Nephron progenitor cell (in vitro differentiated cells): ENCODE data around the gene SEC61A1.

ENCODE experiments used
- DNase-seq: peaks from one replicate; pipeline ENCODE4 v3.0.0; 2021
- H3K27ac Mint-ChIP-seq: 2 replicates; pipeline ENCODE4 v1.8.0; 2021; ENCODE audit warnings: mild to moderate bottlenecking, moderate library complexity, mixed read lengths
- H3K27me3 Mint-ChIP-seq: 2 replicates; pipeline ENCODE4 v1.8.0; 2021; ENCODE audit warnings: mild to moderate bottlenecking, low read depth, mixed read lengths; ENCODE audit not compliant: poor library complexity
- H3K36me3 Mint-ChIP-seq: 2 replicates; pipeline ENCODE4 v1.8.0; 2021; ENCODE audit warnings: low read depth, mixed read lengths
- H3K4me1 Mint-ChIP-seq: 2 replicates; pipeline ENCODE4 v1.8.0; 2021; ENCODE audit warnings: mixed read lengths
- H3K4me3 Mint-ChIP-seq: 2 replicates; pipeline ENCODE4 v1.8.0; 2021; ENCODE audit warnings: mild to moderate bottlenecking, moderate library complexity, mixed read lengths
- H3K9me3 Mint-ChIP-seq: 2 replicates; pipeline ENCODE4 v1.8.0; 2021; ENCODE audit warnings: mild to moderate bottlenecking, moderate library complexity, mixed read lengths
- TF ChIP-seq, protein P1 (sequence below): fragments of 200-600 bp; sonication (generic); IDR thresholded peaks from 2 replicates; pipeline ENCODE4 v1.5.0; 2021; ENCODE audit warnings: antibody characterized with exemption

SEC61A1 gene

DNA sequence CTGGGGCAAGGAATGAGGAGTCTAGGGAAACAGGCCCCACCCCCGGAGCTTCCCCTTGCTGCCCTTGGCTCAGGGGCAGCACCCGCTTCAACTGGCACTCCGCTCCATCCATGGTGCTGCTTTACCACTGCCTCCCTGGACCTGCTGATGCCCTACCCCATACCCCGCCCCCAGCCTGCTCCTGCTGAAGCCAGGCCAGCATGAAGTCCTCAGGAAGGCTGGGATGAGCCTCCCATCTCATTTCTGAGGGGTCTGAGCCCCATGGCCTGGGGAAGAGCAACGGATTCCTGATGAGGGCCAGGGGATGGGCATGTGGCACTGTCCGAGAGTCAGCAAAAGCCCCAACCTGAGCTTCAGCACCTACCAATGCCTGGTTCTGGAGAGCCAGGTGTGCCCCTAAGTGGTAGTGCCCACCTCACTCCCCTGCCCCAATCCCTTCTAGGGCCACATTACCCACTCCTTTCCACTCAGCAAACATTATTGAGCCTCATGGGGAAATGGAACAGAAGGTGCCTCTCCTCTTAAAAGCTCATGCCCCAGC lies 21.0 kb downstream of the SEC61A1 start:
- no peaks in the 10 kb centered on the region for H3K9me3 Mint-ChIP-seq
- H3K27me3 Mint-ChIP-seq, result peaks cover 16% of the 10 kb centered on the region
- no peak overlapping the region for H3K27ac Mint-ChIP-seq

DNA sequence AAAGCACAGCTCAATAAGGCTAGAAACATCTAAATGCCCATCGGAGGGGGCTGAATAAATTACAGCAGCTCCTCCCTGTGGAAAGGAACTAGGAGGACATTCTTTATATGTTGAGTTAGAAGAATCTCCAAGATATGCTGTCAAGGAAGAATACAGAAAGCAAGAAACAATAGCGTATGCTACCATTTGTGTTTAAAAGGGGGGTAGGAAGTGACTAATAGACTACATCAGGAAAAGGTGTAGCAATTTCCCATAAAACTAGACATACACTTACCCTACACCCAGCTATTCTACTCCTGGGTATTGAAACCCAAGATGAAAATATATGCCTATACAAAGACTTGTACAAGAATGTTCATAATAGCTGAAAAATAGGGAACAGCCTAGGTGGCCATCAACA lies 21.6 kb downstream of the SEC61A1 start:
- Mint-ChIP-seq H3K27ac (no peak overlapping the region), H3K4me3 (no peak overlapping the region), H3K27me3 (peaks cover 19% of the 10 kb centered on the region), H3K4me1 (peaks cover 26% of the 10 kb centered on the region), H3K9me3 (no peaks in the 10 kb centered on the region), H3K36me3 (peaks cover 20% of the 10 kb centered on the region)
- TF ChIP-seq, protein P1, sequence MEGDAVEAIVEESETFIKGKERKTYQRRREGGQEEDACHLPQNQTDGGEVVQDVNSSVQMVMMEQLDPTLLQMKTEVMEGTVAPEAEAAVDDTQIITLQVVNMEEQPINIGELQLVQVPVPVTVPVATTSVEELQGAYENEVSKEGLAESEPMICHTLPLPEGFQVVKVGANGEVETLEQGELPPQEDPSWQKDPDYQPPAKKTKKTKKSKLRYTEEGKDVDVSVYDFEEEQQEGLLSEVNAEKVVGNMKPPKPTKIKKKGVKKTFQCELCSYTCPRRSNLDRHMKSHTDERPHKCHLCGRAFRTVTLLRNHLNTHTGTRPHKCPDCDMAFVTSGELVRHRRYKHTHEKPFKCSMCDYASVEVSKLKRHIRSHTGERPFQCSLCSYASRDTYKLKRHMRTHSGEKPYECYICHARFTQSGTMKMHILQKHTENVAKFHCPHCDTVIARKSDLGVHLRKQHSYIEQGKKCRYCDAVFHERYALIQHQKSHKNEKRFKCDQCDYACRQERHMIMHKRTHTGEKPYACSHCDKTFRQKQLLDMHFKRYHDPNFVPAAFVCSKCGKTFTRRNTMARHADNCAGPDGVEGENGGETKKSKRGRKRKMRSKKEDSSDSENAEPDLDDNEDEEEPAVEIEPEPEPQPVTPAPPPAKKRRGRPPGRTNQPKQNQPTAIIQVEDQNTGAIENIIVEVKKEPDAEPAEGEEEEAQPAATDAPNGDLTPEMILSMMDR, result no peak
- DNase-seq, result no peak

More for the DNA sequence above, 21.0 kb downstream of the SEC61A1 start:
- Mint-ChIP-seq H3K4me3 (no peak overlapping the region), H3K36me3 (peaks cover 21% of the 10 kb centered on the region), H3K4me1 (peaks cover 20% of the 10 kb centered on the region)
- no peak for DNase-seq
- TF ChIP-seq, protein P1, result no peak

DNA sequence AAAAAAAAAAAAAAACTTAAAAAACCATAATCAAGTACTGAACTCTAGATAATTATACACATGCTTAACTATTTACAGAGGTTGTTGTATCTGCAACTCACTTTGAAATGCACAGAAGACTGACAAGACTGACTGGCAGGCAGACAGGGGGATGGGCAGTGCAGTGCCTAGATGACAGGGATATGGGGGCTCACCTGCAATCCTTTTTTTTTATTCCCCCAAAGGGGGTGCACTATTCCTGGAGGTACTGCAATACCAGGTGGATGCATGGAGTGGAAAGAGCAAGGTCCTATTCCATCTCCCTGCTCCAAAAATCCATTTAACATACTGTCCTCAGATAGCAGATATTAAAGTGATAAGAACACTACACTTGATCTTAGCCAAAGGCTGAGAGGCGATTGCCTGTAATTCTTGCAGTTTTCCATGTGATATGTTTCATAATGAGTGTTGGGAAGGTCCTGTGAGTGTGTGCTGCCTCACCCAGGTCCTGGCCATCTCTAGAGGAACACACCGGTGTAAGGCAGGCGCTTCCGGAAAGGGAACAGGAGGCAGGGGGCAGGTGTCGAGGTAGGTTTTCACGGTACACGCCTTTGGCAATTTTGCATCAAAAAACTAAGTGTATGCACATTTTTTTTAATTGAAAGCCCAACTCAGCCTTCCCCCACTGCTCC lies 22.7 kb downstream of the SEC61A1 start:
- peaks cover 19% of the 10 kb centered on the region for H3K27me3 Mint-ChIP-seq
- H3K4me3 Mint-ChIP-seq, result peak overlapping the region; percentile 78
- peaks cover 25% of the 10 kb centered on the region for H3K36me3 Mint-ChIP-seq
- DNase-seq, result no peak
- TF ChIP-seq, protein P1, result no peak
- peak overlapping the region; percentile 36 for H3K27ac Mint-ChIP-seq
- no peaks in the 10 kb centered on the region for H3K9me3 Mint-ChIP-seq
- peaks cover 32% of the 10 kb centered on the region for H3K4me1 Mint-ChIP-seq

DNA sequence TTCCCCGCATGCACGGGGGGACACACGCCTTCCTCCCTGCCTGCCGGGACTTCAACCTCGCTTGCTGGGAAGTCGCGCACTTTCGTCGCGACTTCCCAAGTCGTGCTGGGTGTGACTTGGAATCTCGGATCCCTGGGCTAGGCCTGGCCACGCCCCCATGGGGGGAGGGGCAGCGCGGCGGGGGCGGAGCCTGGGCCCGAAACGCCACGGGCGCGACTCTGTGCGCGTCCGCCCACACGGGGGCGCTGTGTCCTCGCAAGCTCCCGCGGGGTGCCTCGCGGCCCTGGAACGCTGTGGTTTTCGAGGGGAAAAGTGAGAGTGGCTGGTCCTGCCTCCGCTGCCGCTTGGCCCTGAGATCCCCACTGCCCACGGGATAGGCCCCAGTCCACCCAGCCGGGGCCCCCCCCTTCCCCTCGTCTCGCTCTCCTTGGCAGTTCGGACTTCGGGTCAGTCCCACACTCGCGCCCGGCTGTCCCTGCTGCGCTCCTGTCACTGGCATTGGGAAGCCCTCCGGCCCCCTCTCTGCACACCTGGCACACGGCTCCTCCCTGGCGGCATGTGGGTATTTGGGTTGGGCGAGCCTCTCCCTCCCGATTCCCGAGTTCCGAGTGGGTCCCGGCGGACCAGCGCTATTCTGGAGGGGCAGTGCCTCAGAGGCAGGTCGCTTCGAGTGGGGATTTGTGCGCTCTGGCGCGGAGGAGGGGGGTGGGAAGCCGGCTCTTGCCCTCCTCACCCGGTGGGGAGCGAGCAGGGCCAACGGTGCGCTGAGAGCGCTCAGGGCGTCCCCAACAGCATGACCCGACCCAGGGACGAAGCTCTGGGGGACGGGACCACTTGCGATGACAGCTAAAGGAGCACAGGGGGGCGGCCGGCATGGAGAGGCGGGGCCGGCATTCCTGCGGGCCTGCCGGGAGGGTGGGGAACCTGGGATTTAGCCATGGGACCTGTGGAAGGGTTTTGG lies 23.6 kb downstream of the SEC61A1 start:
- H3K4me1 Mint-ChIP-seq, result peaks cover 32% of the 10 kb centered on the region
- peaks cover 24% of the 10 kb centered on the region for H3K36me3 Mint-ChIP-seq
- peak; percentile 95 for DNase-seq
- H3K27me3 Mint-ChIP-seq, result peaks cover 19% of the 10 kb centered on the region
- H3K9me3 Mint-ChIP-seq, result no peaks in the 10 kb centered on the region
- H3K4me3 Mint-ChIP-seq, result peak overlapping the region; percentile 78
- TF ChIP-seq, protein P1, result peak; percentile 90
- no peak overlapping the region for H3K27ac Mint-ChIP-seq

DNA sequence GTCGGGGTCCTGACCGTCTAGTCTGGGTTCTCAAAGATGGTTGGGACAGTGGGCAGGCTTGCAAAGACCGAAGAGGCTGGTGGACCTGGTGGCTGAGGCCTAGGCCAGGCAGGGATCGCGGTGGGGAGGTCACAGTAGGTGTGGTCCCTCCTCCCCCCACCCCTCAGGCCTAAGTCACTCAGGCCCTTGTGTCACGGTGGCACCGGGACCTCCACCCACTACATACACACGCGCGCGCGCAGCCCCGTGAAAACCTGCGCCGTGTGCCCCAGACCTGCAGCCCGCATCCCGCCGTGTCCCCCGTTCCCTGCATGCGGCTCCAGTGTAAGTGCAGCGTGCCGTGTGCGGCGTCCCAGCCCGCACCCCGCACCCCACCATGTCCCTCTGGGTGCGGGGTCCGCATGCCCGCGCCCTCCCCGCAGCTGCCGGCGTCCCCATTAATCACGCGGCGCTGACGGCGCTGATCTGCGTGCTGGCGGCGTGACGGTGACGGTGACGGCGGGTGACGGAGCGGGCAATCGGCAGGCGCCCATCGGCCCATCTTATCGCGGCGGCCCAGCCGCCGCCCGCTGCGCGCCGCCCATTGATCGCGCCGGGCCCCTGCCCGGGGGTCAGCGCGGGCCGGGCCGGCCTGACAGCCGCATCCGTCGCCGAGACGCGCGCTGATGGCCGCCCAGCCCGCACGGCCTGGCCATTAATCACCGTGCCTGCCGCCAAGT lies 24.4 kb downstream of the SEC61A1 start:
- DNase-seq, result peak; percentile 66
- H3K4me3 Mint-ChIP-seq, result peak overlapping the region; percentile 48
- TF ChIP-seq, protein P1, result no peak
- peaks cover 31% of the 10 kb centered on the region for H3K36me3 Mint-ChIP-seq
- H3K9me3 Mint-ChIP-seq, result no peaks in the 10 kb centered on the region
- no peak overlapping the region for H3K27ac Mint-ChIP-seq
- peaks cover 32% of the 10 kb centered on the region for H3K4me1 Mint-ChIP-seq
- H3K27me3 Mint-ChIP-seq, result peaks cover 19% of the 10 kb centered on the region
